ENCODE results near the gene NECTIN4.

The NECTIN4 gene

GRCh38 chr1:161106431-161106830 lies 17.1 kb upstream of the NECTIN4 start:
- Histone ChIP-seq H3K4me1 (ENCODE audit: control insufficient read depth, insufficient read depth, low read length) (no peaks in the 10 kb centered on the region), H3K36me3 (ENCODE audit: control insufficient read depth, insufficient read depth, low read length) (peaks cover 20% of the 10 kb centered on the region)

DNA sequence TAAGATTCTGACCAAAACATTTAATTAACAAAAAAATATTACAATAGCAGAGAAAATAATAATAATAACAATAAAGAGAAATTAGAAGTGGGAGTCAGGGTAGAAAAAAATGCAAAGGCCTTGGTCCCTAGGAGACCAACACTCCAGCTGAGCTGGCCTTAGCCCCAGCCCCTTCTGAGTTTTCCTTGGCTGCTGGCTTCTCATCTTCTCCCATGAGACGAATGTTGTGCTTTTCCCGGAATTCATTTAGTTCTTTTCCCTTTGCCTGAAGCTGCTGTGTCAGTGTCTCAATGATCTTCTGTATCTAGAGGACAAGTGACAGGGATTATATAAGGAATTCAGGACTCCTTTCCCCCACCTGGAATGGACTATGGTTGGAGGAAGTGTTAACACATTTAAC lies 11.2 kb upstream of the NECTIN4 start:
- no peaks in the 10 kb centered on the region for H3K9me3 ChIP-seq (ENCODE audit: control insufficient read depth, insufficient read depth, low read length)
- H3K4me1 ChIP-seq (ENCODE audit: control insufficient read depth, insufficient read depth, low read length), result 0 out of 2 replicates have a peak, but pooled peaks cover 4% of the 10 kb centered on the region
- no peaks in the 10 kb centered on the region for H3K27me3 ChIP-seq (ENCODE audit: control insufficient read depth, insufficient read depth, low read length)
- no peak overlapping the region for H3K27ac ChIP-seq (ENCODE audit: low read depth, low read length)
- peaks cover 26% of the 10 kb centered on the region for H3K36me3 ChIP-seq (ENCODE audit: control insufficient read depth, insufficient read depth, low read length)
- H3K4me3 ChIP-seq (ENCODE audit: low read depth, low read length), result no peak overlapping the region
- no peak overlapping the region for H3K9ac ChIP-seq (ENCODE audit: low read depth, low read length)

More at GRCh38 chr1:161106431-161106830, 17.1 kb upstream of the NECTIN4 start:
- Histone ChIP-seq H3K27me3 (ENCODE audit: control insufficient read depth, insufficient read depth, low read length) (no peaks in the 10 kb centered on the region), H3K4me3 (ENCODE audit: low read depth, low read length) (no peak overlapping the region), H3K9me3 (ENCODE audit: control insufficient read depth, insufficient read depth, low read length) (no peaks in the 10 kb centered on the region), H3K9ac (ENCODE audit: low read depth, low read length) (no peak overlapping the region), H3K27ac (ENCODE audit: low read depth, low read length) (no peak overlapping the region)

DNA sequence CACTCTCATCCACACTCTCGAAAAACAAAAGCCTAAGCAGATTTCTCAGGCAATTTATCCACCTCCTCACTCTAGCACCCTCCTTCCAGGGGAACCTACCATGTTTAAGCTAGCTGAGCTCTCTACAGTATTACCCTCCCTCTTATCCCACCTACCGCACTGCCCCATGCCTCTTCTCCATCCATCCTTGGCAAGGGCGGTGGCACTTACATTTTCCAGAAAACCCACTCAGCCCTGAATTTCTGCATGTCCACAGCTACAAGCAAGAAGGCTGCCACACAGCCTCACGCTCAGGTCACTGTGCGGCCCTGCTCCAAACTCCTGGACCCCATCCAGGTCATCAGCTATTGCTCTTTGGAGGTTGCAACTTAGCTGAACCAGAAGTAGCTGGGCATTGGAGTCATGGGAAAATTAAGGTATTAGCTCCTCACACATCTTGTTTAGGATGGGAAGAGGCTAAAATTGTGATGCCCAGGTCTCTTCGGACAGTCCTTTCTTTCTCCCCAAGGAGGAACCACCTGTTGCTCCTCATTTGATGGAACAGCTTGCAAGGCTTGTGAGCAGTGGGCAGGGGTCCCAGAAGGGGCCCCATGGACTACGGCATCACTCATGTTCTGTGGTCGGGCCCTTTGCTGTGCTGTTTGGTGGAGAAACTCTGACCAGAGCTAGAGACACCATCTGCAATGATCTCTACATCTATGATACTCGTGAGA lies 9.9 kb upstream of the NECTIN4 start:
- Histone ChIP-seq H3K27ac (ENCODE audit: low read depth, low read length) (no peak overlapping the region), H3K4me1 (ENCODE audit: control insufficient read depth, insufficient read depth, low read length) (0 out of 2 replicates have a peak, but pooled peaks cover 4% of the 10 kb centered on the region), H3K9me3 (ENCODE audit: control insufficient read depth, insufficient read depth, low read length) (no peaks in the 10 kb centered on the region), H3K9ac (ENCODE audit: low read depth, low read length) (peak overlapping the region; percentile 62), H3K27me3 (ENCODE audit: control insufficient read depth, insufficient read depth, low read length) (no peaks in the 10 kb centered on the region), H3K36me3 (ENCODE audit: control insufficient read depth, insufficient read depth, low read length) (peaks cover 26% of the 10 kb centered on the region), H3K4me3 (ENCODE audit: low read depth, low read length) (peak overlapping the region; percentile 93)

GRCh38 chr1:161098210-161099068 lies 9.1 kb upstream of the NECTIN4 start, which contains the start of gene KLHDC9:
TSS of gene KLHDC9 (plus strand) at chr1:161098361. CDS start at chr1:161098536, 175 bp downstream.
- Histone ChIP-seq H3K36me3 (ENCODE audit: control insufficient read depth, insufficient read depth, low read length) (peaks cover 23% of the 10 kb centered on the region), H3K9me3 (ENCODE audit: control insufficient read depth, insufficient read depth, low read length) (no peaks in the 10 kb centered on the region), H3K27me3 (ENCODE audit: control insufficient read depth, insufficient read depth, low read length) (no peaks in the 10 kb centered on the region), H3K4me3 (ENCODE audit: low read depth, low read length) (peak within 1 kb of the TSS; percentile 93), H3K9ac (ENCODE audit: low read depth, low read length) (peak within 1 kb of the TSS; percentile 62), H3K4me1 (ENCODE audit: control insufficient read depth, insufficient read depth, low read length) (0 out of 2 replicates have a peak, but pooled peaks cover 4% of the 10 kb centered on the region), H3K27ac (ENCODE audit: low read depth, low read length) (peak within 1 kb of the TSS; percentile 76)

DNA sequence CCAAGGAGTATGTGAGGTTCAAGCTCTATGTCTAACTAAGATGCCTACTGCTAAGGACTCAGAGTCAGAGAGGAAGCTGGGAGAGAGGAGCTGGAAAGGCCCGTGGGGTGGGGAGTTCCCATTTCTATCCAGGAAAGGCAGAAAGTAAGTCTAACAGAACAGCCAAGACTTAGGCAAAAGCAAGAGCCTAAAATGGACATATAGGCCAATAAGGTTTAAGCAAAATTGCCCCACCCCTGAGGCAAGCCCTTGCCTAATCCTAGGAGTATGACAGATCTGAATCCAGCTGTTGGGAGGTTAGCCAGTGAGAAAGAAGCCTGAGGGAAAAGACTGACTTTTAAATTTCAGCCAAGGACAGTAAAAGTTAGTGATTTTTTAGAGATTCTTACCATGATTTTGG lies 7.2 kb upstream of the NECTIN4 start:
- no peak overlapping the region for H3K27ac ChIP-seq (ENCODE audit: low read depth, low read length)
- H3K4me3 ChIP-seq (ENCODE audit: low read depth, low read length), result no peak overlapping the region
- H3K9me3 ChIP-seq (ENCODE audit: control insufficient read depth, insufficient read depth, low read length), result no peaks in the 10 kb centered on the region
- peaks cover 14% of the 10 kb centered on the region for H3K36me3 ChIP-seq (ENCODE audit: control insufficient read depth, insufficient read depth, low read length)
- H3K27me3 ChIP-seq (ENCODE audit: control insufficient read depth, insufficient read depth, low read length), result no peaks in the 10 kb centered on the region
- H3K9ac ChIP-seq (ENCODE audit: low read depth, low read length), result no peak overlapping the region
- H3K4me1 ChIP-seq (ENCODE audit: control insufficient read depth, insufficient read depth, low read length), result 0 out of 2 replicates have a peak, but pooled peaks cover 4% of the 10 kb centered on the region

GRCh38 chr1:161096015-161096414 lies 6.7 kb upstream of the NECTIN4 start:
- Histone ChIP-seq H3K9ac (ENCODE audit: low read depth, low read length) (no peak overlapping the region), H3K36me3 (ENCODE audit: control insufficient read depth, insufficient read depth, low read length) (peaks cover 11% of the 10 kb centered on the region), H3K4me1 (ENCODE audit: control insufficient read depth, insufficient read depth, low read length) (0 out of 2 replicates have a peak, but pooled peaks cover 4% of the 10 kb centered on the region), H3K27ac (ENCODE audit: low read depth, low read length) (no peak overlapping the region), H3K4me3 (ENCODE audit: low read depth, low read length) (no peak overlapping the region), H3K9me3 (ENCODE audit: control insufficient read depth, insufficient read depth, low read length) (no peaks in the 10 kb centered on the region), H3K27me3 (ENCODE audit: control insufficient read depth, insufficient read depth, low read length) (no peaks in the 10 kb centered on the region)

DNA sequence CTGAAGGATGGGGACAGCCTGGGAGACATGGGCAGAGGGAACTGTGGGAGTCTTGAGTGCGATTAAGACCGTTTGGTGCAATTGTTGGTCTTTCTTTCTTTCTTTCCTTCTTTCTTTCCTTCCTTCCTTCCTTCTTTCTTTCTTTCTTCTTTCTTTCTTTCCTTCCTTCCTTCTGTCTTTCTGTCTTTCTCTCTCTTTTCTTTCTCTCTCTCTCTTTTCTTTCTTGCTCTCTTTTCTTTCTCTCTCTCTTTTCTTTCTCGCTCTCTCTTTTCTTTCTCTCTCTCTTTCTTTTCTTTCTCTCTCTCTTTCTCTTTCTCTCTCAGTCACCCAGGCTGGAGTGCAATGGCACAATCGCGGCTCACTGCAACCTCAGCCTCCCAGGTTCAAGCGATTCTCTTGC lies 5.9 kb upstream of the NECTIN4 start:
- Histone ChIP-seq H3K27ac (ENCODE audit: low read depth, low read length) (no peak overlapping the region), H3K9me3 (ENCODE audit: control insufficient read depth, insufficient read depth, low read length) (no peaks in the 10 kb centered on the region), H3K36me3 (ENCODE audit: control insufficient read depth, insufficient read depth, low read length) (peaks cover 4% of the 10 kb centered on the region; the same call in 1 of the 2 replicates), H3K4me3 (ENCODE audit: low read depth, low read length) (no peak overlapping the region), H3K4me1 (ENCODE audit: control insufficient read depth, insufficient read depth, low read length) (0 out of 2 replicates have a peak, but pooled peaks cover 4% of the 10 kb centered on the region), H3K27me3 (ENCODE audit: control insufficient read depth, insufficient read depth, low read length) (no peaks in the 10 kb centered on the region), H3K9ac (ENCODE audit: low read depth, low read length) (no peak overlapping the region)

DNA sequence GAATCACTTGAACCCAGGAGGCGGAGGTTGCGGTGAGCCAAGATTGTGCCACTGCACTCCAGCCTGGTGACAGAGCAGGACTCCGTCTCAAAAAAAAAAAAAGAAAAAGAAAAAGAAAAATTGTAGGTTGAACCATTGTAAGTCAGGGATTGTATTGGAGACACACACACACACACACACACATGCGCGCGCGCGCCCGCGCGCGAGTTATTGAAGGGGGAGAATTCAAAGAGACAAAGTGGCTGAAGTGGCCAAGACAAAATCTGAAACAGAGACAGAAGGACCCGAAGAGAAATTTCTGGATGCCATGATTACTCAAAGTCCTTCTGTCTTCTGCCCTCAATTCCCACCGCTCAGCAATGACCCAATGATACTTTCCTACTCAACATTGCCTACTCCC lies 5.1 kb upstream of the NECTIN4 start:
- no peaks in the 10 kb centered on the region for H3K9me3 ChIP-seq (ENCODE audit: control insufficient read depth, insufficient read depth, low read length)
- no peak overlapping the region for H3K27ac ChIP-seq (ENCODE audit: low read depth, low read length)
- H3K4me1 ChIP-seq (ENCODE audit: control insufficient read depth, insufficient read depth, low read length), result 0 out of 2 replicates have a peak, but pooled peaks cover 8% of the 10 kb centered on the region
- H3K4me3 ChIP-seq (ENCODE audit: low read depth, low read length), result no peak overlapping the region
- H3K27me3 ChIP-seq (ENCODE audit: control insufficient read depth, insufficient read depth, low read length), result no peaks in the 10 kb centered on the region
- H3K36me3 ChIP-seq (ENCODE audit: control insufficient read depth, insufficient read depth, low read length), result no peaks in the 10 kb centered on the region
- H3K9ac ChIP-seq (ENCODE audit: low read depth, low read length), result no peak overlapping the region

DNA sequence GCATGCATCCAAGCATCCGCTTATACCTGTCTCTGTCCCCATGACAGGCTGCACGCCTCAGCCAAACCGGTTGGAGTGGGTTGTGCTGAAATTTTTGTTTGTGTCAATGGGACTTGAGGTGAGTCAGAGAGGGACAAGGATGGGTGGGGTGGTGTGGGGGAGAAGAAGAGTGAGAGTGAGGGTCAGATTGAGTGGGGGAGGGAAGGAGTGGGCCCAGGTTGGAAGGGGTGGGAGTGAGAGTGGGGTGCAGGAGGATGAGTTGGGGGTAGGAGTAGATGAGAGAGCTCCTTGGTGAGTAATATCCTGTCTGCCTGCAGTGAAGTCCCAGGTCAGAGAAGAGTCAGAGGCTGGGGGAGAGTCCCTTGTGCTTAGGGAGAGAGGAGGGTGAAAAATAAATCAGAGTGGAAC lies 3.3 kb upstream of the NECTIN4 start:
- Histone ChIP-seq H3K4me3 (ENCODE audit: low read depth, low read length) (no peak overlapping the region), H3K9ac (ENCODE audit: low read depth, low read length) (no peak overlapping the region), H3K36me3 (ENCODE audit: control insufficient read depth, insufficient read depth, low read length) (no peaks in the 10 kb centered on the region), H3K27ac (ENCODE audit: low read depth, low read length) (no peak overlapping the region), H3K27me3 (ENCODE audit: control insufficient read depth, insufficient read depth, low read length) (no peaks in the 10 kb centered on the region), H3K4me1 (ENCODE audit: control insufficient read depth, insufficient read depth, low read length) (0 out of 2 replicates have a peak, but pooled peaks cover 7% of the 10 kb centered on the region), H3K9me3 (ENCODE audit: control insufficient read depth, insufficient read depth, low read length) (no peaks in the 10 kb centered on the region)

GRCh38 chr1:161091796-161092507 lies 2.6 kb upstream of the NECTIN4 start:
- H3K9ac ChIP-seq (ENCODE audit: low read depth, low read length), result no peak overlapping the region
- H3K27me3 ChIP-seq (ENCODE audit: control insufficient read depth, insufficient read depth, low read length), result no peaks in the 10 kb centered on the region
- H3K27ac ChIP-seq (ENCODE audit: low read depth, low read length), result no peak overlapping the region
- H3K4me1 ChIP-seq (ENCODE audit: control insufficient read depth, insufficient read depth, low read length), result 0 out of 2 replicates have a peak, but pooled peaks cover 7% of the 10 kb centered on the region
- no peak overlapping the region for H3K4me3 ChIP-seq (ENCODE audit: low read depth, low read length)
- H3K36me3 ChIP-seq (ENCODE audit: control insufficient read depth, insufficient read depth, low read length), result no peaks in the 10 kb centered on the region
- H3K9me3 ChIP-seq (ENCODE audit: control insufficient read depth, insufficient read depth, low read length), result no peaks in the 10 kb centered on the region

Measured in HUES48 (cell line).